Motor neuron (in vitro differentiated cells): ENCODE results near the gene GHR. TPM values are rescaled to one million over a fixed set of nuclear protein-coding genes. Genes with fewer than 3 reads are reported as not detected.

ENCODE experiments used
- ATAC-seq, 8 experiments: fragments of 200-7000 bp; cut with Tn5 transposase; replicated peaks in 6 of 8; 2 replicates each; pipeline ENCODE4 v1.8.0; 2021; ENCODE audit warnings: mild to moderate bottlenecking in 8 of 8, moderate library complexity in 8 of 8
- H3K27ac ChIP-seq, 2 donors: fragments of 250-450 bp; sonication (Bioruptor Pico); 2 replicates each; pipeline ENCODE4 v1.9.0; 2021; ENCODE audit warnings: antibody characterized with exemption in 2 of 2, mild to moderate bottlenecking in 2 of 2, moderate library complexity in 1 of 2
- H3K4me1 ChIP-seq, 2 donors: fragments of 250-450 bp; sonication (Bioruptor Pico); replicated peaks in 1 of 2; 2 replicates each; pipeline ENCODE4 v1.6.1; 2021; ENCODE audit warnings: antibody characterized with exemption in 2 of 2, mild to moderate bottlenecking in 2 of 2, moderate library complexity in 1 of 2
- H3K4me3 ChIP-seq, 5 donors: fragments of 250-450 bp; sonication (Bioruptor Pico); 2 replicates each; pipeline ENCODE4 v1.9.0; 2021; ENCODE audit warnings: antibody characterized with exemption in 5 of 5, mild to moderate bottlenecking in 5 of 5, moderate library complexity in 4 of 5
- WGBS, 10 experiments: fragments of 450-650 bp; shearing (Covaris generic); methylation state at CpG; one replicate each; pipeline ENCODE4 v1.0.0; 2022; 5-methylcytosine and 5-hydroxymethylcytosine counted together
- in situ Hi-C, 9 experiments: fragments of 400-800 bp; cut with MboI; loops; one replicate each; pipeline ENCODE4 v1.15.0; 2021; ENCODE audit warnings: low sequenced_read_pairs in 9 of 9, low pct_unique_long_range_greater_than_20kb in 2 of 9; ENCODE audit not compliant: unreplicated experiment in 9 of 9
- total RNA-seq, 8 experiments: library from RNA; unstranded; fragments of 300-600 nt; gene quantifications; 2 replicates each; pipeline versions ENCODE4 v1.2.3 to v1.2.4, GENCODE V29; 2022

The GHR gene
- total RNA-seq, 8 experiments from 2014 or later = 0.33 to 11.8 (median 2.2) TPM

GRCh38 chr5:42526179-42526578, 102.9 kb downstream of the GHR start:
- no peak overlapping the region for H3K4me3 ChIP-seq
- ATAC-seq = no peak
- H3K4me1 ChIP-seq = no peaks in the 10 kb centered on the region
- H3K27ac ChIP-seq = no peak overlapping the region
- in situ Hi-C loops = no loop called here
- 9 to 100% (median 75%) methylated on average over 1 of the region's 1 CpG; no CpG with 5 or more reads in 3 of the 10 experiments for WGBS, 10 experiments

- Histone ChIP-seq H3K27ac (no peak overlapping the region), H3K4me3 (no peak overlapping the region), H3K4me1 (no peaks in the 10 kb centered on the region)
- ATAC-seq = no peak
- in situ Hi-C loops = no loop called here
- WGBS, 10 experiments = 0 to 100% (median 79%) methylated on average over 1 to 2 of the region's 2 CpGs; no CpG with 5 or more reads in 3 of the 10 experiments
Observed at GRCh38 chr5:42531611-42532010, 108.4 kb downstream of the GHR start.

DNA sequence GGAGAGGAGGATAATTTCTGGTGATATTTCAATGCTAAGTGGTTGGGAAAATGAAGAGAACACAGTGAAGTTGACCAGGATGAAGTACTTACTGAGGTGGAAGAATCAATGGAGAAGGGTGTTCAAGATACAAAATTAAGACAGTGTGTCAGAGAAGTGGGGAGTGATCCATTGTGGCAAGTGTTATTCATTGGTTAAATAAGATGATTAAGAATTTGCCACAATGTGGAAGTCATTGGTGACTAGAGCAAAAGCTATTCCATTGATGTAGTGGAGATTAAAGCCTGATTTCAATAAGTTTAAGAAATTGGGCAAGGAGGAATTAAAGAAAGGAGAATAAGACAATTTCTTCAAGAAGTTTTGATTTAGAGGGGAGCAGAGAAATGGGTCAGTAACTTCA, 118.9 kb downstream of the GHR start:
- in situ Hi-C loops = no loop called here
- no peak for ATAC-seq
- Histone ChIP-seq H3K27ac (no peak overlapping the region), H3K4me3 (no peak overlapping the region), H3K4me1 (peaks cover 0 to 8% of the 10 kb centered on the region in 2 donors)

GRCh38 chr5:42543774-42544173, 120.5 kb downstream of the GHR start:
- 52 to 100% (median 83%) methylated on average over 2 to 3 of the region's 3 CpGs; no CpG with 5 or more reads in 1 of the 10 experiments for WGBS, 10 experiments
- Histone ChIP-seq H3K4me1 (peaks cover 6 to 24% of the 10 kb centered on the region in 2 donors), H3K27ac (no peak overlapping the region), H3K4me3 (no peak overlapping the region)
- in situ Hi-C loops = no loop called here
- no peak for ATAC-seq

GRCh38 chr5:42545038-42545437, 121.8 kb downstream of the GHR start:
- Histone ChIP-seq H3K4me1 (peaks cover 6 to 24% of the 10 kb centered on the region in 2 donors), H3K27ac (no peak overlapping the region), H3K4me3 (no peak overlapping the region)
- WGBS, 10 experiments = 53 to 100% (median 83%) methylated on average over 2 to 3 of the region's 3 CpGs; no CpG with 5 or more reads in 1 of the 10 experiments
- no peak for ATAC-seq
- in situ Hi-C loops = no loop called here

GRCh38 chr5:42547141-42547540, 123.9 kb downstream of the GHR start:
- in situ Hi-C loops = no loop called here

DNA sequence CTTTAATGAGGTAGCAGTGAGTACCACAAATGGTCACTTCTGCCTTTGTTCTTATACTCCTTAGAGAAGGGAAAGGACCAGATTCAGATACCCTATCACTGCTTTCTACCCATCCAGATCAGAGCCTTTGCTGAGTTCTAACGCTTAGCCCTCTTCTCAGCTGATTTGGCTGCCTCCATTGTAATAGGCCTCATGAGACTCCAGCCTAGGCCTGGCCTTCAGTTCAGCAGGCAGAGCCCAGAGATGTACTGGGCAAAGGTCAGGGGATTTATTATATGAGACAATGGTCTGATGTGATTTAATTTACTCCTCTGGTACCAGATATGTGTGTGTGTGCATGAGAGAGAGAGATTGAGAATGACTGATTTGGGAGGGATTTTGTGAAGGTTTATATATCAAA, 124.7 kb downstream of the GHR start:
- H3K4me3 ChIP-seq = no peak overlapping the region
- in situ Hi-C loops = no loop called here
- peaks cover 6 to 24% of the 10 kb centered on the region in 2 donors for H3K4me1 ChIP-seq
- 17 to 86% (median 20%) methylated on average over 1 of the region's 1 CpG; no CpG with 5 or more reads in 7 of the 10 experiments for WGBS, 10 experiments
- ATAC-seq = peak in 3 of 8 experiments; percentile 36 to 44 (median 37)
- H3K27ac ChIP-seq = no peak overlapping the region

More at GRCh38 chr5:42547141-42547540, 123.9 kb downstream of the GHR start:
- Histone ChIP-seq H3K4me1 (peaks cover 6 to 24% of the 10 kb centered on the region in 2 donors), H3K4me3 (no peak overlapping the region), H3K27ac (no peak overlapping the region)
- ATAC-seq = peak in 7 of 8 experiments; percentile 59 to 100 (median 98)
- WGBS, 10 experiments = 0 to 100% (median 31%) methylated on average over 1 to 2 of the region's 2 CpGs; no CpG with 5 or more reads in 1 of the 10 experiments

DNA sequence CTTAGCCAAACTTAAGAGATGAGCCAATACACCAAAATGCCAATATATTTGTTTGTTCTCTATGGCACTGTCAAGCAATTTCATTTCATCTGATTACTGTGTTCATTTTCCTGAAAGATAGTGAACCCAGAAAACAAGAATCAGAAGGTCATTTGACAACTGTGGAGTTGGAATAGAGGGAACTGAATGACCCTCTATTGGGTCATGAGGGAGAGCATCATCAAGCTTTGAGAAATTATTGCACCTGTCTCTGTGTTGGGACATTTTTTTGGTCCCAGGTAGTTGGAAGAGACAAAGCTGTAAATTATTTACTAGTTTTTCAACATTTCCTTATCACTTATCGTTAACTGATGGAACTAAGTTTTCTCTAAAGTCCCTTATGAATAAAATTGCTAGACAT, 129.4 kb downstream of the GHR start:
- in situ Hi-C loops = no loop called here
- H3K4me1 ChIP-seq = peaks cover 6 to 12% of the 10 kb centered on the region in 2 donors
- no peak overlapping the region for H3K27ac ChIP-seq
- H3K4me3 ChIP-seq = no peak overlapping the region
- ATAC-seq = no peak
- 33 to 100% (median 80%) methylated on average over 1 of the region's 1 CpG; no CpG with 5 or more reads in 3 of the 10 experiments for WGBS, 10 experiments

- no peak overlapping the region for H3K4me3 ChIP-seq
- in situ Hi-C loops = no loop called here
- no peak for ATAC-seq
- no peak overlapping the region for H3K27ac ChIP-seq
- 39 to 93% (median 79%) methylated on average over 1 to 4 of the region's 4 CpGs; no CpG with 5 or more reads in 1 of the 10 experiments for WGBS, 10 experiments
- H3K4me1 ChIP-seq = peaks cover 0 to 3% of the 10 kb centered on the region in 2 donors
Observed at GRCh38 chr5:42553461-42553860, 130.2 kb downstream of the GHR start.

GRCh38 chr5:42555010-42555409, 131.8 kb downstream of the GHR start:
- in situ Hi-C loops = no loop called here
- Histone ChIP-seq H3K4me1 (no peaks in the 10 kb centered on the region), H3K4me3 (no peak overlapping the region), H3K27ac (no peak overlapping the region)
- ATAC-seq = no peak
- WGBS, 10 experiments = 83 to 100% (median 100%) methylated on average over 1 of the region's 1 CpG; no CpG with 5 or more reads in 2 of the 10 experiments

- Histone ChIP-seq H3K4me3 (no peak overlapping the region), H3K27ac (no peak overlapping the region), H3K4me1 (no peaks in the 10 kb centered on the region)
- in situ Hi-C loops = no loop called here
- WGBS, 10 experiments = 60 to 100% (median 88%) methylated on average over 2 to 6 of the region's 6 CpGs; no CpG with 5 or more reads in 3 of the 10 experiments
- no peak for ATAC-seq
Observed at GRCh38 chr5:42555797-42556196, 132.6 kb downstream of the GHR start.

DNA sequence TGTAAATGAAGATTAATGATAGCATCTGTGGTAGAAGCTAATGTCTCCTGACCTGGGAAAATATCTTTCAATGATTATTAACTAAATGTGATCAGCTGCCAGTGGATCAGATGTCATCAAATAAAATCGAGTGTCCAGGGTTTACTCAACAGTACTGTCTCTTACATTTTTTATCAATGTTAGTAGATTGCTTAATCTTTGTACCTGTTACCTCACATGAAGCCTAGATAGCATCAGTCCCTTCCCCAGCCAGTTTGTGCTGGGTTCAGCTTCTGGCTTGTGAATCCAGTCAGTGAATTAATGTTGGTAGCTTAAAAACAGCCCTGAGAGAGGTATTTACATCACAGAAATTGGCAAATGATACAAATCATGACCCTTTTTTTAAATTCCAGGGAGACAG, 134.4 kb downstream of the GHR start:
- ATAC-seq = no peak
- WGBS, 10 experiments = 0 to 80% (median 67%) methylated on average over 1 of the region's 1 CpG; no CpG with 5 or more reads in 4 of the 10 experiments
- Histone ChIP-seq H3K27ac (no peak overlapping the region), H3K4me1 (no peaks in the 10 kb centered on the region), H3K4me3 (no peak overlapping the region)
- in situ Hi-C loops = no loop called here

DNA sequence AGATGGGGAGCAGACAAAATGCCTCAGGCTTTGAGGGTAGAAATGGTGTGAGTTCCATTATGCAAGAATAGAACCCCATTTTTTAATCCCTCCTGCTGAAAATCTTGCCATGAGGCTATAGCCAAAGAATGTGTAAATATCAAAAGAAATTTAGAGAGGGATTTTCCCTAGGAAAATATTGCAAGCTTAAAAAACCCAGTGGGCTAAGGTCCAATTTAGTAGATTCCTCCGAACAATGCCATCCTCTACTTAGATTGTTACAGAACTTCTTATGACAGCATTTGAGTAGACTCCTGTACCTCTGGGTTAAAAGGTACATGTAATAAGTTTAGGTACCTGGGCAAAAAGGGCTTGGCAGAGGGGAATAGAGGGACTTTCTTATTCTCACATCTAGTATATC, 138.4 kb downstream of the GHR start:
- in situ Hi-C loops = no loop called here

DNA sequence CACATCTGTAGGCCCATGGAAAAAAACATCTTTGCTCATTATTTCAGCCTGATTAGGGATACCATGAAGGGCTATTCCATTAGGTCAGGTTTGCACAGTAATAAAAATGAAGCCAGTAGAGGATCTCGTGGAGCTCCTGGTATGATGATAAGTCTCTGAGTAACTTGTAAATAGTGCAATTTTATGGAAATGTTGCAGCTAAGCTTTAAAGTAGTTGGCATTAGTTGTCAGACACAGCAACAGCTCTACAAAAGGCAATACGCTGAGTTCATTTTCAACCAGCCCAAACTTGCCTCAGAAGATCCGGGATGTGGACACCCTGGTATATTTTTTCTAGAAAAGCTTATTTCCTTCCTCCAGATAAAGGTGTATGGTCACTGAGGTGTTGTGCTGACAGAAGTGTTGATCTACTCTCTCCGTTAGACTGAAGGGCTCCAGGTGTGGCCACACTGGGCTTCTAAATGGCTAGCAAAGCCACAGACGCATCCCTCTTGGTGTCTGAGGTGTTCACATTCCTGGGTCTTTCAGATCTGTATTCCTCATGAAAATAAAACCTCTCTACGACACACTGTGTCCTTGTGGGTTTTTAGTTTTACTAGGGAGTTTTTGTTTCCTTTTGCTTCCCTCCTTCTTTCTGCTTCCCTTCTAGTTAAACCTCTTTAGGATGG, 141.6 kb downstream of the GHR start:
- WGBS, 10 experiments = 38 to 100% (median 92%) methylated on average over 1 to 5 of the region's 6 CpGs; no CpG with 5 or more reads in 2 of the 10 experiments
- H3K4me1 ChIP-seq = no peaks in the 10 kb centered on the region
- H3K27ac ChIP-seq = no peak overlapping the region
- H3K4me3 ChIP-seq = no peak overlapping the region
- no peak for ATAC-seq
- in situ Hi-C loops = no loop called here

More for the DNA sequence above, 138.4 kb downstream of the GHR start:
- Histone ChIP-seq H3K4me1 (no peaks in the 10 kb centered on the region), H3K27ac (no peak overlapping the region), H3K4me3 (no peak overlapping the region)
- no peak for ATAC-seq
- WGBS, 10 experiments = 25 to 100% (median 80%) methylated on average over 1 of the region's 1 CpG; no CpG with 5 or more reads in 3 of the 10 experiments
